HEK293T (cell line): ENCODE measurements around the gene NCOA7.

Experiments
- CTCF ChIA-PET: fragments of 350-600 bp; formaldehyde crosslinking; extraction: SDS; loops from one replicate; lab custom pipeline; 2021; ENCODE audit warnings: antibody characterized with exemption, inconsistent platforms; lab: Yijun Ruan, JAX
- POLR2A ChIA-PET: fragments of 350-600 bp; formaldehyde crosslinking; extraction: SDS; loops from one replicate; lab custom pipeline; 2020; ENCODE audit warnings: antibody characterized with exemption, inconsistent platforms; lab: Yijun Ruan, JAX
- DNase-seq: peaks from one replicate; pipeline ENCODE4 v3.0.0; 2012; ENCODE audit warnings: mixed read lengths; ENCODE audit errors: extremely low spot score
- ARNT ChIP-seq: fragments of 450-650 bp; IDR thresholded peaks from 2 replicates; pipeline ENCODE4 v1.6.1; 2017; ENCODE audit warnings: mild to moderate bottlenecking
- BHLHE40 ChIP-seq: fragments of 450-650 bp; IDR thresholded peaks from 2 replicates; pipeline ENCODE4 v1.6.1; 2016; ENCODE audit warnings: mild to moderate bottlenecking, moderate library complexity, borderline replicate concordance
- CTBP1 ChIP-seq: fragments of 450-650 bp; IDR thresholded peaks from 2 replicates; pipeline ENCODE4 v1.6.1; 2016; ENCODE audit warnings: borderline replicate concordance
- ELF4 ChIP-seq: fragments of 450-650 bp; IDR thresholded peaks from 2 replicates; pipeline ENCODE4 v1.6.1; 2017; ENCODE audit warnings: antibody characterized with exemption
- FOXA1 ChIP-seq: fragments of 450-650 bp; IDR thresholded peaks from 2 replicates; pipeline ENCODE4 v1.6.1; 2016; ENCODE audit warnings: mild to moderate bottlenecking
- FOXK2 ChIP-seq: fragments of 450-650 bp; IDR thresholded peaks from 2 replicates; pipeline ENCODE4 v1.6.1; 2016; ENCODE audit warnings: mild to moderate bottlenecking
- FOXM1 ChIP-seq: fragments of 450-650 bp; IDR thresholded peaks from 2 replicates; pipeline ENCODE4 v1.6.1; 2017; ENCODE audit warnings: mild to moderate bottlenecking, borderline replicate concordance
- HDGF ChIP-seq: fragments of 450-650 bp; IDR thresholded peaks from 2 replicates; pipeline ENCODE4 v1.6.1; 2017; ENCODE audit warnings: antibody characterized with exemption, borderline replicate concordance
- L3MBTL2 ChIP-seq: fragments of 450-650 bp; conservative IDR thresholded peaks from 2 replicates; pipeline ENCODE4 v1.6.1; 2016; ENCODE audit warnings: mild to moderate bottlenecking
- LEF1 ChIP-seq: fragments of 450-650 bp; IDR thresholded peaks from 2 replicates; pipeline ENCODE4 v1.6.1; 2017; ENCODE audit warnings: mild to moderate bottlenecking, borderline replicate concordance
- NFRKB ChIP-seq: fragments of 450-650 bp; IDR thresholded peaks from 2 replicates; pipeline ENCODE4 v1.6.1; 2016; ENCODE audit warnings: mild to moderate bottlenecking, moderate library complexity
- SP1 ChIP-seq: fragments of 450-650 bp; IDR thresholded peaks from 2 replicates; pipeline ENCODE4 v1.6.1; 2017
- SUZ12 ChIP-seq: fragments of 450-650 bp; IDR thresholded peaks from 2 replicates; pipeline ENCODE4 v1.6.1; 2016; ENCODE audit warnings: mild to moderate bottlenecking
- TARDBP ChIP-seq: fragments of 450-650 bp; IDR thresholded peaks from 2 replicates; pipeline ENCODE4 v1.6.1; 2016
- ZNF384 ChIP-seq: fragments of 450-650 bp; IDR thresholded peaks from 2 replicates; pipeline ENCODE4 v1.6.1; 2016
- TF ChIP-seq, protein P1 (sequence below): fragments of 450-650 bp; IDR thresholded peaks from 2 replicates; pipeline ENCODE4 v1.6.1; 2016

Gene NCOA7

DNA sequence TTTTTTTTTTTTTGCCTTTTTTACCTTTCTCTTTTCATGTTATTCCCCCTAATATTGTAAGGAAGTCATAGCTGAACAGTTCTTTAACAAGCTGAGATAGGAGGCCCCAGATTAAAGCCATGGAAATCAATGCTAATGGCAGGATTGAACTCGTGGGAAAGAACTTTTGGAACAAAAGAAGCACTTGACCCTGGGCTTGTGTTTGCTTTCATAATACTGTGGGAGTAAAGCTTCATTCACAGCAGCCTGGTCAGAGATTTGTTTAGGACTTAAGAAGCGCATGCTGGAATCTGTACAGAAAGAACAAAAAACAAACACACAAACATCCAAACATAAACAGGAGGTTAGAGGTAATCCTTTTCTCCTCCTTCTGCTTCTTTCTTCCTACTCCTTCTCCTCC, 36.2 kb upstream of the NCOA7 start:
- no peak for TF ChIP-seq SP1
- TF ChIP-seq FOXM1: no peak
- ChIA-PET CTCF (interaction anchor here (0.7 to 2.0 kb wide), 2 partner anchors 208 to 440 kb away, joined by 4 to 11 read pairs; no protein-coding TSS in a partner anchor), POLR2A (no interaction called here)
- no peak for DNase-seq

DNA sequence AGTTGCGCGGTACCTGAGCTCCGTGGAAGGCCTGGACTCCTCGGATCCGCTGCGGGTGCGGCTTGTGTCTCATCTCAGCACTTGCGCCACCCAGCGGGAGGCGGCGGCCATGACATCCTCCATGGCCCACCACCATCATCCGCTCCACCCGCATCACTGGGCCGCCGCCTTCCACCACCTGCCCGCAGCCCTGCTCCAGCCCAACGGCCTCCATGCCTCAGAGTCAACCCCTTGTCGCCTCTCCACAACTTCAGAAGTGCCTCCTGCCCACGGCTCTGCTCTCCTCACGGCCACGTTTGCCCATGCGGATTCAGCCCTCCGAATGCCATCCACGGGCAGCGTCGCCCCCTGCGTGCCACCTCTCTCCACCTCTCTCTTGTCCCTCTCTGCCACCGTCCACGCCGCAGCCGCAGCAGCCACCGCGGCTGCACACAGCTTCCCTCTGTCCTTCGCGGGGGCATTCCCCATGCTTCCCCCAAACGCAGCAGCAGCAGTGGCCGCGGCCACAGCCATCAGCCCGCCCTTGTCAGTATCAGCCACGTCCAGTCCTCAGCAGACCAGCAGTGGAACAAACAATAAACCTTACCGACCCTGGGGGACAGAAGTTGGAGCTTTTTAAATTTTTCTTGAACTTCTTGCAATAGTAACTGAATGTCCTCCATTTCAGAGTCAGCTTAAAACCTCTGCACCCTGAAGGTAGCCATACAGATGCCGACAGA, 31.4 kb upstream of the NCOA7 start:
- POLR2A ChIA-PET: interaction anchor here (1.6 kb wide), 1 partner anchor 11 kb away, joined by 3 read pairs; no protein-coding TSS in a partner anchor
- DNase-seq: no peak
- CTCF ChIA-PET: no interaction called here
- no peak for TF ChIP-seq FOXK2
- TF ChIP-seq SP1: no peak
- no peak for TF ChIP-seq ZNF384
- no peak for TF ChIP-seq NFRKB
- TF ChIP-seq ELF4: no peak
- no peak for TF ChIP-seq CTBP1
- TF ChIP-seq HDGF: no peak

DNA sequence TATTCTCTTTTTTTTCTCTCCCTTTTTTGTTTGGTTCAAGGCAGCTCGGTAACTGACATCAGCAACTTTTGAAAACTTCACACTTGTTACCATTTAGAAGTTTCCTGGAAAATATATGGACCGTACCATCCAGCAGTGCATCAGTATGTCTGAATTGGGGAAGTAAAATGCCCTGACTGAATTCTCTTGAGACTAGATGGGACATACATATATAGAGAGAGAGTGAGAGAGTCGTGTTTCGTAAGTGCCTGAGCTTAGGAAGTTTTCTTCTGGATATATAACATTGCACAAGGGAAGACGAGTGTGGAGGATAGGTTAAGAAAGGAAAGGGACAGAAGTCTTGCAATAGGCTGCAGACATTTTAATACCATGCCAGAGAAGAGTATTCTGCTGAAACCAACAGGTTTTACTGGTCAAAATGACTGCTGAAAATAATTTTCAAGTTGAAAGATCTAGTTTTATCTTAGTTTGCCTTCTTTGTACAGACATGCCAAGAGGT, 30.8 kb upstream of the NCOA7 start:
- POLR2A ChIA-PET: no interaction called here
- TF ChIP-seq, protein P1, sequence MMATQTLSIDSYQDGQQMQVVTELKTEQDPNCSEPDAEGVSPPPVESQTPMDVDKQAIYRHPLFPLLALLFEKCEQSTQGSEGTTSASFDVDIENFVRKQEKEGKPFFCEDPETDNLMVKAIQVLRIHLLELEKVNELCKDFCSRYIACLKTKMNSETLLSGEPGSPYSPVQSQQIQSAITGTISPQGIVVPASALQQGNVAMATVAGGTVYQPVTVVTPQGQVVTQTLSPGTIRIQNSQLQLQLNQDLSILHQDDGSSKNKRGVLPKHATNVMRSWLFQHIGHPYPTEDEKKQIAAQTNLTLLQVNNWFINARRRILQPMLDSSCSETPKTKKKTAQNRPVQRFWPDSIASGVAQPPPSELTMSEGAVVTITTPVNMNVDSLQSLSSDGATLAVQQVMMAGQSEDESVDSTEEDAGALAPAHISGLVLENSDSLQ: no peak
- no peak for TF ChIP-seq FOXA1
- TF ChIP-seq ELF4: no peak

DNA sequence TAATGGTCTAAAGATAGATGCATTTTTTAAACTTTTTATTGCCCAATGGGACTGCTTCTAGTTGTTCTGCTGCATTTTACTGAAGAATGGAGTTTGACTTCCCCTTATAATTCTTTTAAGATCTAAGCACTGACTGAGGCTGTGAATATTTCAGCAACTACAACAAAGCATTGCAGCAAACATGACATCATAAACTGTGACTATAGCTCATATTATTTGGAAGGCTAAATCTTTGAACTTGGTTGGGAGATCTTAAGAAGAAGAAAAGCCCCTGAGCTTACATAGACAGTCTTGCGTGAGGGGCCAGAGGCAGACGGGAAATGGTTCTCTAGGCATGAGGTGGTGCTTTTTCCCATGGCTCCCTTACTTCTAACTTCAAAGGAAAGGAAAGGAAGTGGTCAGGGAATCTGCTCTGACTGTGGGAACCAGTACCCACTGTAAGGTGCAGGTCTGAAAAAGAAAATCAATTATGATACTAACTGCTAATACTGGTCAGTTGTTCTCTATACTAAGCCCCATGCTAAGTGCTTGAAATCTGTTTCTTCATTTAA, 26.6 kb upstream of the NCOA7 start:
- POLR2A ChIA-PET: no interaction called here
- no peak for TF ChIP-seq LEF1
- no peak for TF ChIP-seq ZNF384
- TF ChIP-seq SP1: no peak
- TF ChIP-seq ELF4: no peak
- no peak for TF ChIP-seq FOXA1
- no peak for TF ChIP-seq NFRKB
- no peak for TF ChIP-seq CTBP1
- no peak for TF ChIP-seq TARDBP
- TF ChIP-seq SUZ12: no peak
- TF ChIP-seq, protein P1: no peak
- no peak for TF ChIP-seq BHLHE40
- TF ChIP-seq L3MBTL2: no peak
- TF ChIP-seq ARNT: no peak
- TF ChIP-seq FOXM1: no peak
- TF ChIP-seq FOXK2: no peak
- no peak for TF ChIP-seq HDGF
- CTCF ChIA-PET: interaction anchor here (1.0 kb wide), 1 partner anchor 451 kb away, joined by 4 read pairs; no protein-coding TSS in a partner anchor
- no peak for DNase-seq

More for the DNA sequence above, 30.8 kb upstream of the NCOA7 start:
- CTCF ChIA-PET: no interaction called here
- DNase-seq: no peak

DNA sequence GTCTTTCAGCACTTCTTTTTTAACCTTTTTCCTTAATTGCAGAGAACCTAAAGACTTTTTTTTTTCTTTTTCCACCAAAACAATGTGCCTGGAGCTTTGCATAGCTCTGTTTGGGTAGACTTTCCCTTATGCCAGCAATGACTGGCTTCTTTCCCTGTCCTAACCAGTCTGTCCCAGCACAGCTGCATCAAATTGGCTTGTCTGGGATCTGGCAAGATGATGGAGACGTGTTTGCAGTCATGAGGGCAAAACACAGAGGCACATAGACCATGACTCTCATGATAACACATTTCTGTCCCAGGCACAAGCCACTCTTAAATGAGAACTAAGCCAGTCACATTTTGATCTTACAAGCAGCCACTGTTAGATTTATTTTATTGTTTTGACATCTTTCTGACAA, 24.8 kb upstream of the NCOA7 start:
- DNase-seq: no peak
- POLR2A ChIA-PET: interaction anchor here (0.8 kb wide), 1 partner anchor 221 kb away, joined by 3 read pairs; the partner anchor contains the start of gene TRMT11
- CTCF ChIA-PET: interaction anchor here (0.7 to 2.4 kb wide), 2 partner anchors 10 to 452 kb away, joined by 3 to 10 read pairs; no protein-coding TSS in a partner anchor
- TF ChIP-seq TARDBP (no peak), CTBP1 (no peak), LEF1 (no peak), SUZ12 (no peak)

DNA sequence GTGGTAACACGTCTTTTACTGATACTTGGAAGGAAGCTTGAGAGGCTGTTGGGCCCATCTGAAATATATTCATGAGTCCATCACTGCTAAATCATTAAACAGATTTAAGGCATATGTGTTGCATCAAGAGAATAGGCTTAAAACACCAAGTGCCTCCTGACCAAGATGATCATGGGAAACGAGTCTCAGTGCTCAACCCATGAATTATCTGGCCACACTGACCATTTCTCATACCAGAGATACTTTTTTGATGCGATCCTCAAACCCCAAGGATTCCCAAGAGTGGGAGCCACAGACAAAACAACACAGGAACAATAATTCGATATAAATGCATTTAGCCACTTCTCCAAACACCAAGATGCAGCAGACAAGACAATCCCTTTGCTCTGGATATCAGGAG, 24.1 kb upstream of the NCOA7 start:
- TF ChIP-seq BHLHE40 (no peak), CTBP1 (no peak), SP1 (no peak), ARNT (no peak), HDGF (no peak), NFRKB (no peak), SUZ12 (no peak), FOXA1 (no peak), L3MBTL2 (no peak), TARDBP (no peak), FOXM1 (no peak), LEF1 (no peak), ELF4 (no peak)
- DNase-seq: no peak
- CTCF ChIA-PET: interaction anchor here (2.4 kb wide), 1 partner anchor 453 kb away, joined by 10 read pairs; no protein-coding TSS in a partner anchor
- POLR2A ChIA-PET: interaction anchor here (0.8 kb wide), 1 partner anchor 220 kb away, joined by 3 read pairs; the partner anchor contains the start of gene TRMT11

DNA sequence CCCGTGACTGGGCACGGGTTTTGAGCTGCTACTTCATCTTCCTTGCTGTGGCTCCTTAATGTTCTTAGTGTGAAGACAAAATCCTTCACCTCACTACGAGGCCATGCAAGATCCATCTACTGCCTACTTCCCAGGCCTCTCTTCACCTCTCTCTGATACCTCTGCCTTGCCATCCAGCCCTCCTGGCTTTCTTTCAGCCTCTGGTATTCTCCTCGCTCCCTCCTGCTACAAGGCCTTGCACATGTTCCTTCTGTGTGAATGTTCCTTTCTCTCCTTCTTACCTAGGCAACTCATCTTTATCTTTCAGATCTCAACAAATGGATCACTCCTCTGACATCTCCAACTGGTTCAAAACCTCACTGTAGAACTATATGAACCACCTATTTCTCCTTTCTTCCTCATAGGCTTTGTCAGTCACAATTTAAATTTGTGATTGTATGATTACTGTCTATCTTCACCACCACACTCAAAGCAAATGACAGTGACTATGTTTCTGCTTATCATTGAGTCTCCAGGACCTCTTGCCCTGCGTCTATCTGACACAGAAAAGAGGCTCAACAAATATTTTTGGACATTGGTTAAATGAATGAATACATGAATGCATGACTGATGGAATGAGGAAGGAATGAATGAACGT, 21.5 kb upstream of the NCOA7 start:
- CTCF ChIA-PET: interaction anchor here (0.6 to 1.3 kb wide), 2 partner anchors 205 to 455 kb away, joined by 3 to 5 read pairs; no protein-coding TSS in a partner anchor
- POLR2A ChIA-PET: no interaction called here
- TF ChIP-seq FOXK2 (no peak), SP1 (no peak), BHLHE40 (no peak), ARNT (no peak), TARDBP (no peak), NFRKB (no peak), FOXM1 (no peak), L3MBTL2 (no peak), SUZ12 (no peak)
- TF ChIP-seq, protein P1: no peak
- no peak for DNase-seq
